Heart left ventricle (tissue), 13 donors: ENCODE measurements around the gene CPNE7.

Source experiments
- POLR2A ChIP-seq, 2 donors: fragments of 450-650 bp; IDR thresholded peaks; one replicate each; pipeline ENCODE4 v1.6.1; 2017; ENCODE audit warnings: antibody characterized with exemption in 2 of 2, mild to moderate bottlenecking in 2 of 2, moderate library complexity in 2 of 2
- TF ChIP-seq, protein P1 (sequence below), 12 donors: fragments of 200-600 bp; sonication (generic) in 4 of 12; IDR thresholded peaks; one replicate each; pipeline versions ENCODE4 v1.5.0 to v1.8.0; 2018 to 2022; ENCODE audit warnings: antibody characterized with exemption in 12 of 12, mild to moderate bottlenecking in 5 of 12
- donor health status: ischemic (EF 13 %, LVEDD 7.1; RV severe dilation, severe dysfunction).
- donor health status: DM: no; HTN: yes; CAD: no.
- donor health status: DM: no; HTN: no; CAD: no.
- donor health status: ischemic (EF 25% LVEDD 6.9; RV normal size, moderate dysfunction).
- donor health status: ischemic (EF 25% LVEDD 5.7; RV mildly dilated, moderate dysfunction).
- donor health status: ischemic (EF 35%, LVEDD 5.7; RV mildly dilated, moderate dysfunction).
- donor health status: nonischemic (EF 11% LVEDD 7.7; RV severe dilation, severe dysfunction).
- donor health status: DM: yes; HTN: yes; CAD: no.
- donor health status: PGD.
- donor health status: ischemic (EF 29% LVEDD 5.4; RV normal size, mild dysfunction).
- donor health status: nonischemic (EF 23%, LVEDD 6.1; RV moderate dilation, normal function).

DNA sequence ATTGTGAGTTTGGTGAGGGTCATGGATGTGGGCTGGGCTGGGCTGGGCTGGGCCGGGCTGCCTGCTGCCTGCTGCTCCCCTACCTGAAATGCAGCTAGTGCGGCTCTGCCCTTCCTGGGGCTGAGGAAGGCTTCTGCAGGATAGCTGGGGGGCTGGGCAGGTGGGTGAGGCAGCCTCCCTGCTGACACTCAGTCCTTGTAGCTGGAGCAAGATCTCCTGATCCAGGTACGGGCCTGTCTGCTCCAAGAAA lies 10.4 kb upstream of the CPNE7 start:
- TF ChIP-seq POLR2A (IDR thresholded peaks at IDR 0.05): no peak
- TF ChIP-seq, protein P1, sequence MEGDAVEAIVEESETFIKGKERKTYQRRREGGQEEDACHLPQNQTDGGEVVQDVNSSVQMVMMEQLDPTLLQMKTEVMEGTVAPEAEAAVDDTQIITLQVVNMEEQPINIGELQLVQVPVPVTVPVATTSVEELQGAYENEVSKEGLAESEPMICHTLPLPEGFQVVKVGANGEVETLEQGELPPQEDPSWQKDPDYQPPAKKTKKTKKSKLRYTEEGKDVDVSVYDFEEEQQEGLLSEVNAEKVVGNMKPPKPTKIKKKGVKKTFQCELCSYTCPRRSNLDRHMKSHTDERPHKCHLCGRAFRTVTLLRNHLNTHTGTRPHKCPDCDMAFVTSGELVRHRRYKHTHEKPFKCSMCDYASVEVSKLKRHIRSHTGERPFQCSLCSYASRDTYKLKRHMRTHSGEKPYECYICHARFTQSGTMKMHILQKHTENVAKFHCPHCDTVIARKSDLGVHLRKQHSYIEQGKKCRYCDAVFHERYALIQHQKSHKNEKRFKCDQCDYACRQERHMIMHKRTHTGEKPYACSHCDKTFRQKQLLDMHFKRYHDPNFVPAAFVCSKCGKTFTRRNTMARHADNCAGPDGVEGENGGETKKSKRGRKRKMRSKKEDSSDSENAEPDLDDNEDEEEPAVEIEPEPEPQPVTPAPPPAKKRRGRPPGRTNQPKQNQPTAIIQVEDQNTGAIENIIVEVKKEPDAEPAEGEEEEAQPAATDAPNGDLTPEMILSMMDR (IDR thresholded peaks at IDR 0.05): no peak
